SH-SY5Y (cell line): ENCODE results near the gene ESR1.

ENCODE experiments used
- GATA2 ChIP-seq: IDR thresholded peaks from 2 replicates; pipeline ENCODE4 v1.6.1; 2011; ENCODE audit warnings: mild to moderate bottlenecking, low read depth, low read length
- GATA3 ChIP-seq: IDR thresholded peaks from 2 replicates; pipeline ENCODE4 v1.6.1; 2011; ENCODE audit warnings: low read depth, mild to moderate bottlenecking, low read length, moderate library complexity

Gene ESR1

DNA sequence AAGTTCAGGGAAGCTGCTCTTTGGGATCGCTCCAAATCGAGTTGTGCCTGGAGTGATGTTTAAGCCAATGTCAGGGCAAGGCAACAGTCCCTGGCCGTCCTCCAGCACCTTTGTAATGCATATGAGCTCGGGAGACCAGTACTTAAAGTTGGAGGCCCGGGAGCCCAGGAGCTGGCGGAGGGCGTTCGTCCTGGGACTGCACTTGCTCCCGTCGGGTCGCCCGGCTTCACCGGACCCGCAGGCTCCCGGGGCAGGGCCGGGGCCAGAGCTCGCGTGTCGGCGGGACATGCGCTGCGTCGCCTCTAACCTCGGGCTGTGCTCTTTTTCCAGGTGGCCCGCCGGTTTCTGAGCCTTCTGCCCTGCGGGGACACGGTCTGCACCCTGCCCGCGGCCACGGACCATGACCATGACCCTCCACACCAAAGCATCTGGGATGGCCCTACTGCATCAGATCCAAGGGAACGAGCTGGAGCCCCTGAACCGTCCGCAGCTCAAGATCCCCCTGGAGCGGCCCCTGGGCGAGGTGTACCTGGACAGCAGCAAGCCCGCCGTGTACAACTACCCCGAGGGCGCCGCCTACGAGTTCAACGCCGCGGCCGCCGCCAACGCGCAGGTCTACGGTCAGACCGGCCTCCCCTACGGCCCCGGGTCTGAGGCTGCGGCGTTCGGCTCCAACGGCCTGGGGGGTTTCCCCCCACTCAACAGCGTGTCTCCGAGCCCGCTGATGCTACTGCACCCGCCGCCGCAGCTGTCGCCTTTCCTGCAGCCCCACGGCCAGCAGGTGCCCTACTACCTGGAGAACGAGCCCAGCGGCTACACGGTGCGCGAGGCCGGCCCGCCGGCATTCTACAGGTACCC lies at the start of gene ESR1:
Gene ESR1 (plus strand): TSS at position 170 of the 858 bp plus-strand sequence. CDS start 231 bp downstream, at position 401.
- TF ChIP-seq GATA3 (no peak), GATA2 (no peak)

DNA sequence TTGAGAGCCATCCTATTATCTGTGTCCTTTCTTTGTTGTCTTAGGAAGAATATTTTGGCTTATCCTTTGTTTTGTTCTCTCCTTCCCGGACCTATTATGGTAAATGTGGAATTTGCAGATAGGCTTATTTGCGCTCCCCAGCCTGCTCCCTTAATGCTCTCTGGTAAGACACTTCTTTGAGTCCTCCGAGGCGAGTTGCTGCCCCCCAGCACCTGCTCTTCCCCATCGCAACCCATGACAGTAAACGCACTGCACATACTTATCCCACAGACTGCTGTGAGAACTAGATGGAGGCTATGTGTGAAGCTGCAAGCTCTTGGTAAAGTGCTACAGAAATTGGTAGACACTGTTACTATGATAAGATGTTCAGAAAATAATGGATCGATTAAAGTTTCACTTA lies 47.0 kb upstream of the ESR1 start:
- TF ChIP-seq GATA2 (no peak), GATA3 (no peak)

DNA sequence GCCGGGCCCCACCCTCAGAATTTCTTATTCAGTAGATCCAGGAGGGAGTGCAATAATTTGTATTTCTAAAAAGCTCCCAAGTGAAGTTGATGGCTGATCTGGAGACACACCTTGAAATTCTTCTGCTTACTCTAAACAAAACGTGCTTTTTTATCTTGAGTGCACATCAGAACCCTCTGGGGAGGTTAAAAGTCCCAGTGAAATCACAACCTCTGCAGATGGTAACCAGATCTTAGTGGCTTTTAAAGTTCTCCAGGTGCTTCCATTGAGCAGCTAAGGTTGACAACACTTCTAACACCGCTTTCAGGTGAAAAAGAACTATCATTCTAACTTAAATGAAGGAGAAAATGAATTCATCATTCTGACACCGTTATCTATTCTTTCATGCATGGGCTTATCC lies 45.6 kb upstream of the ESR1 start:
- TF ChIP-seq GATA3 (no peak), GATA2 (no peak)

DNA sequence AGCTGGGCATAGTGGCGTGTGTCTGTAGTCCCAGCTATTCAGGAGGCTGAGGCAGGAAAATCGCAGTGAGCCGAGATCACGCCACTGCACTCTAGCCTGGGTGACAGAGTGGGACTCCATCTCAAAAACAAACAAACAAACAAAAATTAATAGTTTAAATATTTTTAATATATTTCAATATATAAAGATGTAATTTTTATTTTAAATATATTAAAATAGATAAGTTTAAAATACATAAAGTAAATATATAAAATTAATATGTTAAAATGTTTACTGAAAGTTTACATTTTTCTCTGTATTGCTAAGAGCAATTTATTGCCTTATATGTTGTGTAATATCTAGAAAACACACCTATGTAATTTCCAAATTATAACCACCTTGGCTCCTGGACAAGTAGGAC lies 44.7 kb upstream of the ESR1 start:
- TF ChIP-seq GATA3 (no peak), GATA2 (no peak)

DNA sequence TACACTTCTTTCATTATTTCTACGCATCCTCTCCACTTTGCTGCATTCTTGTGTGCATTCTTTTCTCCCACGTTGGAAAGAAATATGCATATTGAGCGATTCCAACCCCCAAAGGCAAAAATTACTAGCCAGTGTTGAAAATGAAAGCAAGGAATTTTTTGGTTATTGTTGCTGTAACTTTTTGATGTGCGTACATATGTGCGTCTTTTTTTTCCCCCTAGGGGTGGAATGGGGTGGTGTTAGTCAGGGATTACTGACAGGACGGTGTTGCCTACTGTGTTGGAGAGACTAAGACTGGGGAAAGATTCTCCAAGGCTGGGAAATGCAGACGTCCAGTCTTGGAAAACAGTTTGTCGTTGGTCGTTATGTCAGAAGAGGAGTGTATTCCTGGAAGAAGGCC lies 44.2 kb upstream of the ESR1 start:
- TF ChIP-seq GATA3 (no peak), GATA2 (no peak)

DNA sequence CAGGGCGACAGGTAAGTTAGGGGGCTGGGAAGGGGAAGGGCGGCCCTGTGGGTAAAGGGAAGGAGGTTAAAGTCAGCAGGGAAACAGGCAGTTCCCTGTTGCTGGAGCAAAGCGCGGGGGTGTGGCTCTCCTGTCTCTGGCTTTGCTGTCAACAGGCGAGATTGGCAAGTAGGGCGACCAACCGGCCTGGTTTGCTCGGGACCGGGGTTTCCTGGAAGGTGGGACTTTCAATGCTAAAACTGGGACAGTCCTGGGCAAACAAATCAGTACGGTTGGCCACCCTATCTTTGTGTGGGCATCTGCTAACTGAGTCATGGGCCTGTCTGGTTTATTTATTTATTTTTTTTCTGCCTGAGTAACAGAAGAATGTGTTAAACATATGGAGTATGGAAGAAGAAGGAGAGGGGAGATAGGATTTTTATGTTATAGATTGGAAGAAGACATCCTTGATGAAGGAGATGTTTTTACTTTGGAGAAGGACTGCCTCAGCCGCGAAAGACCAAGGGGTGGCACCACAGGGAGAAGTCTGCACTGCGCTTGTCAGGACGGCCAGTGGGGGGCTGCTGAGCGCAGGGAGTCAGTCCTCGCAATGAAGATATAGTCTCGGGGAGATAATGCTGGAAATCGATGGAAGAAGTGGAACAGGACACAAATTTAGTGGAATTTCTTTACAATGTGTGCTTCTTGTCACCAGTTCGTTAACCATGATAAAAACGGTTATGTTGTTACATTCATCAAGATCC lies 43.4 kb upstream of the ESR1 start:
- TF ChIP-seq GATA3 (no peak), GATA2 (peak; percentile 31; the same call in 1 of the 2 replicates)

DNA sequence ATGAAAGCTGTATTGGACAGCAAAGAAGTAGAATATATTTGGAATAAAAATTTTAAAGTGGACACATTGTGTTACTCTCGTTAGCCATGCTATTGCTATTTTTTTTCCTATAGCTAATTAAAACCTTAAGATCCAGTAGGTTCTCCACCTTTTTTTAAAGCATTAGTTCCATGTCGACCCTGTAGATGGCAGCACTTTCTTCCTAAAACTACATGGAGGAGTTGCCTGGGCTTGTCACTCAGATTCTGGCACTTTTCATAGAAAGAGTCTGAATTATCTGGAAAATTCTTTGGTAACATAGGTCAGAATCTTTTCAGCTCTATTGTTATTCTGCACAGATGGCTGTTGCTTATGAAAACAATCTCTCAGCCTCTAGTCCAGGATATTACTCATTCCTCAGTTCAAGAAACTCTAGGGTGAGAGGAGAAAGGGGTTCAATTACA lies 42.0 kb upstream of the ESR1 start:
- TF ChIP-seq GATA3 (no peak), GATA2 (no peak)

DNA sequence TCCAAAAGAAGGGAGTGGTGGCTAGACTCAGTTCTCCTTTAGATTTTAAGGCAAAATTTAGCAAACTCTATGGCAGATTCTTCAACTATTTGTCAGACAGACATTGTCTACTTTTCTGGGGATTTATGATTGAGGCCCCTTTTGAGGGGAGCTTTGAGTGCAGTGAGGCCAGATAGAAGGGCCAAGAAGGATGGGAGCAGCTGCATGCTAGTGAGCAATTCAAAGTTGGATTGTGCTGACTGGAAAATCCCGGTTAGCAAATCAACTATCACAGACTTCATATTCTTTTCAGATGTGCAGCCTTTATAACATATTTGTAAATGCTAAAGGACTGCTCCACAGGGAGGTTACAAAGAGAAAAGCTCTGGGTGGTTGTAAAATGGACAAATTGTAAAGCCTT lies 35.0 kb upstream of the ESR1 start:
- TF ChIP-seq GATA2 (no peak), GATA3 (no peak)

DNA sequence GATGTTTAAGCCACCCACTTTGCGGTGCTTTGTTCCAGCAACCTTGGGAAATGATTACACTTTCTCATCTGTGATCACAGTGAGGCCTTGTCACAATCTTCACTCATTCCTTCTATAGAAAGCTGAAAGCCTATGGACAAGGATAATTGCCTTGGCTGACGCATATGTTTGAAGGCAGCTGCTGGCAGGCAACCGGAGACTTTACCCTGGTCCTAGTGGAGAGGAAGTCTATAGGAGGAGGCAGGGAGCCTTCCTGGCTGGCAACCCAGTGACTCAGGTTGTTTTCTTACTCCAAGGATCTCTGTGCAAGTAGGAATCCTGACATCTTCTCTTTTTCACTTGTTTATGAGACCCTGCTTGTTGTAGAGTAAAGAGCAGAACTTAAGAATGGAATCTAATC lies 34.1 kb upstream of the ESR1 start:
- no peak for TF ChIP-seq GATA3
- no peak for TF ChIP-seq GATA2

DNA sequence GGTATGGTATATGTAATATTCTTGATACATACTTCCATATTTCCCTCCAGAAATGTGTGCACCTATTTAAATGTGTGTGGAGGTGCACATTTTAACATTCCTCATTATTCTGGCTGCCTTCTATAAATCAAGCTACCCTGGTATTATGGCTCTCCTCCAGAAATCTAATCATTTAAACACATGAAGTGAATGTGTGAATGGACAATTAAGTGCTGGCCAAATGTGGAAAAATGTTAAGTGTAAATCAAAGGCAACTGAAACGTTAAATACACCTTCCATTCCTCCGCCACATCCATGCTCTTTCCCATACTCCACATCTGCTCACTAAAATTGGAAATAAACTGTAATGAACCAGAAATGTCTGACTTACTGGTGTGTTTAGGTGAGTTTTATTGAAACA lies 24.9 kb upstream of the ESR1 start:
- TF ChIP-seq GATA2 (no peak), GATA3 (no peak)

DNA sequence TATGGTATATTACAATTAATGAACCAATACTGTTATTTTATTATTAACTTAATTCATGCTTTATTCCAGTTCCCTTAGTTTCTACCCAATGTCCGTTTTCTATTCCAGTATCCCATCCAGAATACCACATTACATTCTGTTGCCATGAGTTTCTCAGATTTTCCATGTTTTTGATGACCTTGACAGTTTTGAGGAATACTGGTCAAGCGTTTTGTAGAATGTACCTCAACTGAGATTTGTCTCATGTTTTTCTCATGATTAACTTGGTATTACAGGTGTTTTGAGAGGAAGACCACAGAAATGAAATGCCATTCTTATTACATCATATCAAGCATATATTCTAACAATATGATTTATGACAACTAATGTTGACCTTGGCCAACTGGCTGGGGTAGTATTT lies 23.8 kb upstream of the ESR1 start:
- no peak for TF ChIP-seq GATA3
- no peak for TF ChIP-seq GATA2

DNA sequence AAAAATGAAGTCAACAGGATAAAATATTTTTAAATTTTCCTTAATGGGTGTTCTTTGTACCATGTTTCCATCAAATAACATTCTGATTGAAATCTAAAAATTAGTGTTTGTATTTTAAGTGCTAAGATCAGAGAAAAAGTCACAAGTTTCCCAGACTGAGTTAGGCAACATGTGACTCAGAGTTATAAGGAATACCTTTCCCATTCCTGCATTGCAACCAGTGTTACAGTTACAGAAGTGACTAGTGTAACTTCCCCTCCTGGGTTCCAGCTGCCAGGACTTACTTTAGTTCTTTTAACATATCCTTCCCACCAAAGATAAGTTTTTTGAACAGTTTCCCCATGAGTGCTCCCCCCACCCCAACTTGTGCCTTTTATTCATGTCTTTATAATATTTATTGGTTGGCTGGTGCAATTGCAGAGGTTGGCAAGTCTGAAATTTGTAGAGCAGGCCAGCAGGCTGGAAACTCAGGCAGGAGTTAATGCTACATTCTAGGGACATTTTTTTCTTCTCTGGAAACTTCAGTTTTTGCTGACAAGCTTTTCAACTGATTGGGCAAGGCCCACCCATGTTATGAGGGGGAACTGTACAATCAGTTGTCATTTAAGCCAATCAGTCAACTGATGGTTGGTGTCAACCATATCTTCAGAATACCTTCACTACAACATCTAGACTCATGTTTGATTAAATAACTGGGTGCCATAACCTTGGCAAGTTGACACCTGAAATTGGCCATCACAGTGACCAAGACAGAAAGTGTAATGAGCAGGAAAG lies 22.9 kb upstream of the ESR1 start:
- TF ChIP-seq GATA3 = no peak
- TF ChIP-seq GATA2 = no peak

DNA sequence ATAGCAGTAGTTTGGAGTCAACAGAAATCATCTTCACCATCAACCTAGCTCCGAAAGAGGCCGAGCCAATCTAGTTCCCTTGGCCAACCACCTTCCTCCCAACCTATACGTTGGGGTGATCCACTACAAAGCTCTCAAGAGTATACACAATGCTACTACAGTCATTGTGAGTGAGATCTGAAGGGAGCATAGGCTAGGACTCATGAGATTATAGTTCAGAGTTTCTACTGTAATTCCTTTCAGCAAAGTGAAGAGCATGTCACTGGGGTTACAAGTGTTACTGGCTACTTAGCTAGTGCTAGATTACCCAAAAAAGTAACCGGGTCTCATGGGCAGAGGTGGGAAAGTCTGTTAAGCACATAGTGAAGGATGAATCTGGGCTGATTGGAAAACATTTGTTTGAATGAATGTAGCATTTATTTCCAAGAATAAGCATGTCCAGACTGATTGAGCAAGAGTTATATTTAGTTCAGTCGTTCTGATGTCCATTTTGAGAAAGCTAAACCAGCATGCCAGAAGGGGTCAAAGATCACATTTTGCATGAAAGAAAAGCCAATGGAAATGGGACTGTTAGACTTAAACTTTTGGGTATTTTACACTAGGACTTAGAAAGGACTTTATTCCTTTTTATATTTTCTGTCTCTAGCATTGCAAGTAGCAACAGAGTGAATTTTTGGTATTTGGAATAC lies 10.5 kb upstream of the ESR1 start:
- TF ChIP-seq GATA2 = no peak
- TF ChIP-seq GATA3 = no peak
